AG08396 (cell line): ENCODE data around the gene ATP6V0E1.

Experiments used
- DNase-seq: peaks from one replicate; pipeline ENCODE4 v3.0.0; 2012; ENCODE audit warnings: low spot score, mixed read lengths

Gene ATP6V0E1

GRCh38 chr5:172956936-172957335, 26.6 kb upstream of the ATP6V0E1 start:
- DNase-seq, result no peak

GRCh38 chr5:172957458-172957857, 26.1 kb upstream of the ATP6V0E1 start:
- no peak for DNase-seq

GRCh38 chr5:172958331-172959046, 25.1 kb upstream of the ATP6V0E1 start:
- peak; percentile 87 for DNase-seq

GRCh38 chr5:172959824-172960799, 23.5 kb upstream of the ATP6V0E1 start:
- no peak for DNase-seq

GRCh38 chr5:172969921-172970320, 13.7 kb upstream of the ATP6V0E1 start:
- no peak for DNase-seq

GRCh38 chr5:172971482-172971881, 12.1 kb upstream of the ATP6V0E1 start:
- no peak for DNase-seq

- DNase-seq, result no peak
Observed at GRCh38 chr5:172972552-172972951, 11.0 kb upstream of the ATP6V0E1 start.

- peak; percentile 34 for DNase-seq
Observed at GRCh38 chr5:172973127-172973916, 10.2 kb upstream of the ATP6V0E1 start.

- DNase-seq, result no peak
Observed at GRCh38 chr5:172973931-172974330, 9.6 kb upstream of the ATP6V0E1 start.

GRCh38 chr5:172975289-172975688, 8.3 kb upstream of the ATP6V0E1 start:
- DNase-seq, result no peak

- DNase-seq, result peak; percentile 16
Observed at GRCh38 chr5:172979778-172980177, 3.8 kb upstream of the ATP6V0E1 start.

- DNase-seq, result no peak
Observed at GRCh38 chr5:172981931-172982330, 1.6 kb upstream of the ATP6V0E1 start.

GRCh38 chr5:172984244-172984953, 828 bp downstream of the ATP6V0E1 start:
- peak; percentile 85 for DNase-seq

GRCh38 chr5:172985596-172985995, 2.0 kb downstream of the ATP6V0E1 start:
- DNase-seq, result no peak

GRCh38 chr5:172988276-172988675, 4.7 kb downstream of the ATP6V0E1 start:
- DNase-seq, result no peak

GRCh38 chr5:172990776-172991175, 7.2 kb downstream of the ATP6V0E1 start:
- no peak for DNase-seq

- DNase-seq, result no peak
Observed at GRCh38 chr5:172994405-172994804, 10.8 kb downstream of the ATP6V0E1 start.

- no peak for DNase-seq
Observed at GRCh38 chr5:172999372-172999973, 15.9 kb downstream of the ATP6V0E1 start.

GRCh38 chr5:172999974-173000373, 16.4 kb downstream of the ATP6V0E1 start:
- DNase-seq, result no peak

GRCh38 chr5:173001229-173001841, 17.8 kb downstream of the ATP6V0E1 start:
- DNase-seq, result no peak

GRCh38 chr5:173003360-173003759, 19.8 kb downstream of the ATP6V0E1 start:
- DNase-seq, result no peak
